Measurements from ENCODE around the gene PSMB8.
"Not testable (repeated sequence)": the region's sequence is repeated elsewhere in the genome, so short reads cannot be mapped to it uniquely, and the experiment has no call there.

PSMB8 gene

DNA sequence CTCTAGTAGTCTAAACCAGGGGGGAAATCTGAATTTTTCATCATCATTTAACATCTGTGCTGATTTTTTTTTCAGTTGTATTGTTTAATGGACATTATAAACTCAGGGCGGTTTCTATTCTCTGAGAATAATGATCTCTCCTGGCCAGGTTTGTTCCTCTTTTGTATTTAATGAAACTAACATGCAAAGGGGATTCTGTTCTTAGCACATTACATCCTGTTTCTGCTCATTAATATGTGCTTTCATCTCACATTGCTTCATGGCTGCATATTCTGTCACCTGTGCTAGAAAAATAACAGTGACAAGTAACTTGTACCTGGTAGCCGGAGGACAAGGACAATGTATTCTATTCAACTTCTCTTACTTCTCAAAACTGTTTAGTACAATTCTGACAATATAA lies 27.9 kb downstream of the PSMB8 start:
- Histone ChIP-seq H3K36me3 (ENCODE audit: control insufficient read depth, insufficient read depth, low read length) (no peaks in the 10 kb centered on the region), H3K27me3 (ENCODE audit: control insufficient read depth, insufficient read depth, low read length) (no peaks in the 10 kb centered on the region), H3K9me3 (ENCODE audit: control insufficient read depth, insufficient read depth, low read length) (no peaks in the 10 kb centered on the region), H3K4me3 (ENCODE audit: low read depth, low read length) (no peak overlapping the region), H3K9ac (ENCODE audit: low read depth, low read length) (no peak overlapping the region), H3K27ac (ENCODE audit: low read depth, low read length) (no peak overlapping the region), H3K4me1 (ENCODE audit: control insufficient read depth, insufficient read depth, low read length) (no peaks in the 10 kb centered on the region)

DNA sequence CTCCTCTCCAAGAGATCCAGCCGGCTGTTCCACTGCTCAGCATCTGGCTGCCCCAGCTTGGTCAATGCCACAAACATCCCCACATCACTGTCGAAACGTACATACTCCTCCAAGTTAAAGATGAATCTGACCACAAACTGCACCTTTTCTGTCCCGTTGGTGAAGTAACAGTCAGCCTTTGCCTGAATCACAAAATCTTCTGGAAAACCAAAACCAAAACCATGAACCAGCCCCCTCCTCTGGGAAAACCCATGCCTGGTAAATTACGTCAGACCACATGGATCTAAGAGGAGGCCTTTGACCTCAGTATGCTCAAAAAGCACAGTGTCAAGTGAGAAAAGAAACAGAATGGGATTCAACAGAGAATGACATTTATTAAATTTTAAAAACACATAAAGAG lies 28.7 kb downstream of the PSMB8 start:
- H3K27me3 ChIP-seq (ENCODE audit: control insufficient read depth, insufficient read depth, low read length), result no peaks in the 10 kb centered on the region

DNA sequence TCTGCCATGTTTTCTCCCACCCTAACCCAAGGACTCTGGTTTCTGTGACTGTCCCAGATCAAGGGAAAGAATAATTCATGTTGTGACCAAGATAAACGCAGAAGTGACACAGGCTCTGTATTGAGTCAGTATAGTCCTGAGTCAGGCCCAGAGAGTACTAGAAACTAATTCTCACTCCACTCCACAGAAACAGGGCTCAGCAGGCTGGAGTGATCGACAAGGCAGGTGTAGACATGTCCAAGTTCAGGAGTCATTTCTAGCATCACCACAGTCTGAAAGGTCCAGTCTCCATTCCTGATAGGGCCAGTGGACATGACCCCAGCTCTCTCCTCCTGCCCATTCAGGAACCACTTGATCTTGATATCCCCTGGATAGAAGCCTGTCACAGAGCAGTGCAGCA lies 29.7 kb downstream of the PSMB8 start:
- Histone ChIP-seq H3K4me3 (ENCODE audit: low read depth, low read length) (no peak overlapping the region), H3K27me3 (ENCODE audit: control insufficient read depth, insufficient read depth, low read length) (no peaks in the 10 kb centered on the region), H3K9ac (ENCODE audit: low read depth, low read length) (no peak overlapping the region), H3K9me3 (ENCODE audit: control insufficient read depth, insufficient read depth, low read length) (no peaks in the 10 kb centered on the region), H3K27ac (ENCODE audit: low read depth, low read length) (no peak overlapping the region), H3K36me3 (ENCODE audit: control insufficient read depth, insufficient read depth, low read length) (no peaks in the 10 kb centered on the region), H3K4me1 (ENCODE audit: control insufficient read depth, insufficient read depth, low read length) (no peaks in the 10 kb centered on the region)

More for the DNA sequence above, 28.7 kb downstream of the PSMB8 start:
- Histone ChIP-seq H3K27ac (ENCODE audit: low read depth, low read length) (no peak overlapping the region), H3K9ac (ENCODE audit: low read depth, low read length) (no peak overlapping the region), H3K9me3 (ENCODE audit: control insufficient read depth, insufficient read depth, low read length) (no peaks in the 10 kb centered on the region), H3K4me3 (ENCODE audit: low read depth, low read length) (no peak overlapping the region), H3K36me3 (ENCODE audit: control insufficient read depth, insufficient read depth, low read length) (no peaks in the 10 kb centered on the region), H3K4me1 (ENCODE audit: control insufficient read depth, insufficient read depth, low read length) (no peaks in the 10 kb centered on the region)

DNA sequence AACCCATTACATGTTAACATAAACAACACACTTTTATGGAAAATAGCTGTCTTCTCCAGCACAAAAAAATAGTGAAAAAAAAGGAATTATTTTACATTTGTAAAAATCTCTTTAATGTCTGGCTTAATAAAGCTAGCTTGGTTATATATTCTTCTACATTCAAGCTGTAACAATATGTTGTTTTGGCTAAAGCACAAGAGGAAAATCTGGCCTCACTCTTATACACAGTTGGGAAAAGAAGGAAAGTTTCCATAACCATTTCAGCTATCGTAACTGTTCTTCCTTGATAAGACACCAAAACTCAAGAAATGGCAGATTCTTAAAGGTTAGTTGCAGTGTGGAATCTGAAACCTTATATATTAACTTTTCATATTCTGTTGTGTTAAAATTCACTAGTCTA lies 34.7 kb downstream of the PSMB8 start:
- Histone ChIP-seq H3K9me3 (ENCODE audit: control insufficient read depth, insufficient read depth, low read length) (no peaks in the 10 kb centered on the region), H3K27ac (ENCODE audit: low read depth, low read length) (no peak overlapping the region), H3K9ac (ENCODE audit: low read depth, low read length) (no peak overlapping the region), H3K27me3 (ENCODE audit: control insufficient read depth, insufficient read depth, low read length) (no peaks in the 10 kb centered on the region), H3K36me3 (ENCODE audit: control insufficient read depth, insufficient read depth, low read length) (no peaks in the 10 kb centered on the region), H3K4me1 (ENCODE audit: control insufficient read depth, insufficient read depth, low read length) (no peaks in the 10 kb centered on the region), H3K4me3 (ENCODE audit: low read depth, low read length) (no peak overlapping the region)

DNA sequence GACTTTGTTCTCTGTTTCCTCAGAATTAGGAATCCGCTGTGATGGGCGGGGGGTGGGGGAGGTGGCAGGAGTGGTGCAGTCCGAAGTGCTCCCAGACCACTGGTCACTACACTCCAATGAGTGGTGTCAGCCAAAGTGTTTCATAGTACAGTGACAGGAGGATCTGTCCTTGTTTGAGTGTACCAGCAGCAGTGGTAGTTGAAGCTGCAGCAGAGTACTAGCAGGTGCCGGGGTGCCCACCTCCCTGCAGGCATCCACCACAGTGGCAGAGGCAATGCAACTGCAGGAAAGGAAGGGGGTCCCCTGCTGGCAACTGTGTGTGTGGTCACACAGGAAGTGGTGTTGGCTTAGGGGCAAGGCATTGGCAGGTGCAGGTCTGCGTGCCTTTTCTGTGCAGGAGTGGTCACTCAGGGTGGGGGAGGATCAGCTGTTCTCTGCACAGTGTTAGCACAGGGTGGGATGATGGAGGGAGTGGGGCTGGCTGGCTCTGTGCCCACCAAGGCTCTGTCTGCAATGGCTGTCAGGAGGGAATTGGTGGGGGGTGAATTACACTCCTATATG lies 36.7 kb downstream of the PSMB8 start:
- H3K4me1 ChIP-seq (ENCODE audit: control insufficient read depth, insufficient read depth, low read length), result no peaks in the 10 kb centered on the region

DNA sequence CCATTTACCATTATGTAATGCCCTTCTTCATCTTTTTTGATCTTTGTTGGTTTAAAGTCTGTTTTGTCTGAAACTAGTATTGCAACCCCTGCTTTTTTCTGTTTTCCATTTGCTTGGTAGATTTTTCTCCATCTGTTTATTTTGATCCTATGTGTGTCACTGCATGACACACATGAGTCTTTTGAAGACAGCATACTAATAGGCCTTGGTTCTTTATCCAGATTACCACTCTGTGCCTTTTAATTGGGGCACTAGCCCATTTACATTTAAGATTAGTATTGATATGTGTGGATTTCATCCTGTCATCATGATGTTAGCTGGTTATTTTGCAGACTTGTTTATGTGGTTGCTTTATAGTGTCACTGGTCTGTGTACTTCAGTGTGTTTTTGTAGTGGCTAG lies 38.4 kb downstream of the PSMB8 start:
- H3K4me1 ChIP-seq (ENCODE audit: control insufficient read depth, insufficient read depth, low read length); H3K9me3 ChIP-seq (ENCODE audit: control insufficient read depth, insufficient read depth, low read length); H3K4me3 ChIP-seq (ENCODE audit: low read depth, low read length); H3K36me3 ChIP-seq (ENCODE audit: control insufficient read depth, insufficient read depth, low read length); H3K27me3 ChIP-seq (ENCODE audit: control insufficient read depth, insufficient read depth, low read length); H3K27ac ChIP-seq (ENCODE audit: low read depth, low read length); H3K9ac ChIP-seq (ENCODE audit: low read depth, low read length): not testable (repeated sequence)

More for the DNA sequence above, 36.7 kb downstream of the PSMB8 start:
- Histone ChIP-seq H3K27ac (ENCODE audit: low read depth, low read length) (no peak overlapping the region), H3K27me3 (ENCODE audit: control insufficient read depth, insufficient read depth, low read length) (no peaks in the 10 kb centered on the region), H3K9ac (ENCODE audit: low read depth, low read length) (no peak overlapping the region), H3K9me3 (ENCODE audit: control insufficient read depth, insufficient read depth, low read length) (no peaks in the 10 kb centered on the region), H3K36me3 (ENCODE audit: control insufficient read depth, insufficient read depth, low read length) (no peaks in the 10 kb centered on the region), H3K4me3 (ENCODE audit: low read depth, low read length) (no peak overlapping the region)

DNA sequence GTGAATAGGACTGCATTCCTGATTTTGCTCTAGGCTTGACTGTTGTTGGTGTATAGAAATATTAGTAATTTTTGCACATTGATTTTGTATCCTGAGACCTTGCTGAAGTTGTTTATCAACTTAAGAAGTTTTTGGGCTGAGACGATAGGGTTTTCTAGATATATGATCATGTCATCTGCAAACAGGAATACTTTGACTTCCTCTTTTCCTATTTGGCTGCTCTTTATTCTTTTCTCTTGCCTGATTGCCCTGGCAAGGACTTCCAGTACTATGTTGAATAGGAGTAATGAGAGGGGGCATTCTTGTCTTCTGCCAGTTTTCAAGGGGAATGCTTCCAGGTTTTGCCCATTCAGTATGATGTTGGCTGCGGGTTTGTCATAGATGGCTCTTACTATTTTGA lies 40.4 kb downstream of the PSMB8 start:
- H3K4me3 ChIP-seq (ENCODE audit: low read depth, low read length), result no peak overlapping the region
- no peaks in the 10 kb centered on the region for H3K27me3 ChIP-seq (ENCODE audit: control insufficient read depth, insufficient read depth, low read length)
- no peaks in the 10 kb centered on the region for H3K4me1 ChIP-seq (ENCODE audit: control insufficient read depth, insufficient read depth, low read length)
- no peak overlapping the region for H3K9ac ChIP-seq (ENCODE audit: low read depth, low read length)
- H3K9me3 ChIP-seq (ENCODE audit: control insufficient read depth, insufficient read depth, low read length), result peaks cover 6% of the 10 kb centered on the region; the same call in 1 of the 2 replicates
- no peaks in the 10 kb centered on the region for H3K36me3 ChIP-seq (ENCODE audit: control insufficient read depth, insufficient read depth, low read length)
- H3K27ac ChIP-seq (ENCODE audit: low read depth, low read length), result no peak overlapping the region

DNA sequence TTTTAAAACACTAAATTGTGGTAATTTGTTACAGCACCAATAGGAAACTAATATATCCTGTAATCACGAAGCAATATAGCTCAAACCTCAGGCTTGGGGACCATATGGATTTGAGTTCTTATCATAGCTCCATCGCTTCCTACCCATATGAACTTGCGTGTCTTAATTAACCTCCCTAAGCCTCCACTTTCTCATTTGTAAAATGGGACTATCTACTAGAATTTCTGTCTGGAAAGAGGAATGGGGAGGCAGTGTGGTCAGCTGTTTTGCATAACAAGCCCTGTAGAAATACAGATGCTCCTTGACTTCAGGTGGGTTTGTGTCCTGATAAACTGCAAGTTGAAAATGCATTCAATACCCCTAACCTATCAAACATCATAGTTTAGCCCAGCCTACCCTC lies 44.1 kb downstream of the PSMB8 start:
- peaks cover 6% of the 10 kb centered on the region; the same call in 1 of the 2 replicates for H3K9me3 ChIP-seq (ENCODE audit: control insufficient read depth, insufficient read depth, low read length)
- no peaks in the 10 kb centered on the region for H3K36me3 ChIP-seq (ENCODE audit: control insufficient read depth, insufficient read depth, low read length)
- H3K4me3 ChIP-seq (ENCODE audit: low read depth, low read length), result no peak overlapping the region
- no peak overlapping the region for H3K9ac ChIP-seq (ENCODE audit: low read depth, low read length)
- H3K27ac ChIP-seq (ENCODE audit: low read depth, low read length), result no peak overlapping the region
- H3K27me3 ChIP-seq (ENCODE audit: control insufficient read depth, insufficient read depth, low read length), result no peaks in the 10 kb centered on the region
- H3K4me1 ChIP-seq (ENCODE audit: control insufficient read depth, insufficient read depth, low read length), result peaks cover 8% of the 10 kb centered on the region

DNA sequence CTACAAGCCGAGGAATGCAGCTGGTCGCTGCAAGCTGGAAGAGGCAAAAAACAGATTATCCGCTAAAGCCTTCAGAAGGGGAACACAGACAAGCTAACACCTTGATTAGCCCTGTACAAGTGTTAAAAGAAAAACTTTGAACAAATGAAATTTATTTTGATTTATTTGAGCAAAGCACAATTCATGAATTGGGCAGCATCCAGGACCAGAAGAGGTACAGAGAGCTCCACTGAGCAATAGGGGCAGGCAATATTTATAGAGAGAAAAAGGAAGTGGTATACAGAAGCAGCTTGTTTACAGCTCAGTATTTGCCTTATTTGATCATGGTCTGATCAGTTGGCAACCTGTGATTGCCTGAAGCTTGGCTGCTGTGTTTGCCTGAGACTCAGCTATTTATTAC lies 44.7 kb downstream of the PSMB8 start:
- H3K27ac ChIP-seq (ENCODE audit: low read depth, low read length), result no peak overlapping the region
- peaks cover 8% of the 10 kb centered on the region for H3K4me1 ChIP-seq (ENCODE audit: control insufficient read depth, insufficient read depth, low read length)
- peaks cover 6% of the 10 kb centered on the region; the same call in 1 of the 2 replicates for H3K9me3 ChIP-seq (ENCODE audit: control insufficient read depth, insufficient read depth, low read length)
- no peak overlapping the region for H3K4me3 ChIP-seq (ENCODE audit: low read depth, low read length)
- H3K36me3 ChIP-seq (ENCODE audit: control insufficient read depth, insufficient read depth, low read length), result no peaks in the 10 kb centered on the region
- no peak overlapping the region for H3K9ac ChIP-seq (ENCODE audit: low read depth, low read length)
- no peaks in the 10 kb centered on the region for H3K27me3 ChIP-seq (ENCODE audit: control insufficient read depth, insufficient read depth, low read length)

DNA sequence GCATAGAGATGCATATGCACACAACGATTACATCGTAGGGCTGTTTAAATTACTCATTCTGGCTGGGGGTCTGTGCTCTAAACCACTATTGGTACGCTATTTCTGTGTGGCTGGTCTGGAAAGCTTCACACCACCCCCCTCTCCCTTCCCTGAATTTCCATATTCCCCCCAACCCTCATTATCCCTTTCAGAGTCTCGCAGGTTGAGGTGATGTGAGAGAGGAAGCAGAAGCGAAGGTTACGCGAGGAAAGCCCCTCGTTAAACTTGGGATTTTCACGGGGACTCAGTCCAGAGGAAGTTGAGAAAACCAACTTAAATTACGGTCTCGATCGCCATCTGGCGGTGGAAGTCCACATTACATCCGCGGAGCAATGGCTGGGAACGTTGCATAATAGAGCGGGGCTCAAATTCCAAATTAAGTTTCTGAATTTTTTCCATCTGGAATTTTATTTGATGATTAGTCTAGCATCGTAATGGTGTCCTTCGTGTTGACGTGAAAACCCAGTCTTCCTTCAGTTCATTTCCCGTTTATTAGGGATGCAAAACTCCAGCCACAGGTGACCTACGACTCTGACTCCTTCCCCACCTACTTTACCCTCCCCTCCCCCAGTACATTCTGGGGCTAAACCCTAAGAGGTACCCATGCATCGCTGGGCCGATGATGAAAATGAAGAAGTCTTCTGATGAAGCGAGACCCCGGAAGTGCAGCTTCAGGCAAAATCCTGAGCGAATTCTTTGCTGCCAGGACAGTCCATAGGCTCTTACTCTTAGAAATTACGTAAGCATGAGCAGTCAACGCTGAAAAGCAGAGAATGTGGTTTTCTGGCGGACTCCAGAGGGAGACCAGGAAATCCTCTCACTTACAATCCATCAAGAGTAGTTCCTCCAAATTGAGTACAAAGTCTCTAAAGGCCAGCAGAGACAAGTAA lies 46.7 kb downstream of the PSMB8 start:
- Histone ChIP-seq H3K27ac (ENCODE audit: low read depth, low read length) (no peak overlapping the region), H3K27me3 (ENCODE audit: control insufficient read depth, insufficient read depth, low read length) (no peaks in the 10 kb centered on the region), H3K4me1 (ENCODE audit: control insufficient read depth, insufficient read depth, low read length) (peaks cover 8% of the 10 kb centered on the region), H3K4me3 (ENCODE audit: low read depth, low read length) (peak overlapping the region; percentile 61), H3K9ac (ENCODE audit: low read depth, low read length) (peak overlapping the region; percentile 49; the same call in 1 of the 2 replicates), H3K9me3 (ENCODE audit: control insufficient read depth, insufficient read depth, low read length) (peaks cover 6% of the 10 kb centered on the region; the same call in 1 of the 2 replicates), H3K36me3 (ENCODE audit: control insufficient read depth, insufficient read depth, low read length) (no peaks in the 10 kb centered on the region)

DNA sequence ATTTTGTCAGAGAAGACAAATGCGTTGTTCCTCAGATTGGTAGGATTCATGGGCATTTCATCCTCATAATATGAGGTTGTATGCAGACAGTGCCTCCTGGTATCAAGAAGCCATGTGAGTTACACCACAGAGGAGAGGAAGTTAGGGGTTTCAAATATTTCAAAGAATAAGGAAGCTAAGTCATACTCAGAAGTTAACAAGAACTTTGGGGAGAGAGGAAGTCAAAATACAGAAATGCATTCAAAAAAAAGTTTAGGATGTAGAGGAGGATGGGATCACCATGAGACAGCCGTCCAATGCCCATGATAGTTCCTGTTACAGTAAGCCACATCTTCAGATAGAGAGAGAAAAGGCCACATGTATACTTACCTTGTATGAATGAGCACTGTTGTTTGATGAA lies 49.3 kb downstream of the PSMB8 start:
- Histone ChIP-seq H3K36me3 (ENCODE audit: control insufficient read depth, insufficient read depth, low read length) (no peaks in the 10 kb centered on the region), H3K4me1 (ENCODE audit: control insufficient read depth, insufficient read depth, low read length) (peaks cover 8% of the 10 kb centered on the region), H3K9me3 (ENCODE audit: control insufficient read depth, insufficient read depth, low read length) (peaks cover 6% of the 10 kb centered on the region; the same call in 1 of the 2 replicates), H3K4me3 (ENCODE audit: low read depth, low read length) (no peak overlapping the region), H3K27me3 (ENCODE audit: control insufficient read depth, insufficient read depth, low read length) (no peaks in the 10 kb centered on the region), H3K27ac (ENCODE audit: low read depth, low read length) (no peak overlapping the region), H3K9ac (ENCODE audit: low read depth, low read length) (no peak overlapping the region)

Measured in HUES48 (cell line).